GM18520 (cell line): Measurements from ENCODE around the gene SEMA7A.

Source experiments
- ATAC-seq: cut with Tn5 transposase; IDR thresholded peaks from one replicate; pipeline ENCODE4 v1.9.1; 2021; ENCODE audit not compliant: unreplicated experiment

Gene SEMA7A

DNA sequence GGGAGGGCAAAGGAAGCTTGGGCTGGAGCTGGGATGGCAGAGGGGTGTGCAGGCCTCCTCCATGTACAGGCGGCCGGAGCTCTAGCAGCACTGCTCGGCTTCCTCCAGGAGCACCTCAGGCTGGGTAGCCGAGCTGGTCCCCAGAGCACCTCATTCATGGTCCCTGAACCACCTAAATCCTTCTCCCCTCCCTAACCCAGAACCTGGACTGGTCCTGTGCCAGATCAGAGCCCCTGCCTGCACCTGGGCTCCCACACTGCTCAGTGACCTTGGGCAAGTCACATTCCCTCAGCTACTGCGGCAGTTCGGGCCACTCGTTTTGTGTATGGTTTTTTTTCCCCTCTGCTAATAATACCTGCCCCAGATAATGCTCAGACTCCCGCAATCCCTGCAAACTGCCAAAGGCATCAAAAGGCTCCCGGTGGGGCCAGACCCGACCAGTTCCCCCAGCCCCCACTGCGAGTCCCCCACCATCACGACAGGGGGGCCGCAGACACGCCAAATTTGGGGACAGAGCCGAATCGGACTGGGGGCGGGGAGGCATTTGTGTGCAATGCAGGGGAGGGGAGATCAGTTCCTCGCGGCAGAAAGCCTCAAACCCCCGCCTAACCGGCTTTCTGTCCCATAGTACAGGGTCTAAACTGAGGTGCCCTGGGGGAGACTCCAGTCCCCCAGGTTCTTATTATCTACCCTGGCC is 1.3 kb downstream of the SEMA7A start:
- no peak for ATAC-seq

DNA sequence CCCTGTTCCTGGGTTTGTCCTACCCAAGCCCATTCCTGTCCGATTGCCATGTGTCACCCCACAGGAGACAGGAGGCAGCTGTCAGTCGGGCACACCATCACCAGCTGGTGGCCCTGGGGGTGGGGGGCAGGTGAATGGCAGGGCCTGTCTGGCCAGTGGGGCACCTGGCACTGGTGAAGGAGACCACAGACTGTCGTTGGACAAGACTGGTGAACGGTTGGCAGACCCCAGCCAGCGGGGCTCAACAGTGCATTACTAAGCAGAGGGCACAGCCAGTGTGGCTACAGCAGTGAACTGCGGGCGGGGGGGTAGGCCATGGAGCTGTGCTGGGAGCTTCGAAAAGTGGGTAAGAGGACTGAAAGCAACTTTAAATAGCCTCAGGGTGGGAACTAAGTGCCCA is 2.1 kb downstream of the SEMA7A start:
- ATAC-seq = no peak

GRCh38 chr15:74431116-74431515 is 2.6 kb downstream of the SEMA7A start:
- no peak for ATAC-seq

DNA sequence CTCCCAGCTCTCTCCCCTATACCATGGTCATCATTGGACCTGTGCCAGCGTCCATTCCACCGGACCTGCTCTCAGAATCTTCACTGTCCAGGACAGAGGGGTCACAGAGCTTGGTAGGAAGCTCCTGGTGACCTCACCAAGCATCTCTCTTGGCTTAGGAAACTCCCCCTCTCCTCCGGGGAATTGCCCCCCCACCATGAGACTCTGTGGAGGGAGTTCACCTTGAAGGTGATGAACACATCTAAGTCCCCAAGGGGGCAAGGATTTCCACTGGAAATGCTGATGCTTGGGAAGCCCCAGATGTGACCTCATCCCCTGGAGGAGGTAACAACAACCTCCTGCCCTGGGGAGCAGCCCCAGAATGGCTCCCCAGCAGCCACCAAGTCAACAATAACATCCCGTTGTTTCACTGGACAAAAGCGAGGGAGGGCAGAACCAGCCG is 3.2 kb downstream of the SEMA7A start:
- no peak for ATAC-seq

DNA sequence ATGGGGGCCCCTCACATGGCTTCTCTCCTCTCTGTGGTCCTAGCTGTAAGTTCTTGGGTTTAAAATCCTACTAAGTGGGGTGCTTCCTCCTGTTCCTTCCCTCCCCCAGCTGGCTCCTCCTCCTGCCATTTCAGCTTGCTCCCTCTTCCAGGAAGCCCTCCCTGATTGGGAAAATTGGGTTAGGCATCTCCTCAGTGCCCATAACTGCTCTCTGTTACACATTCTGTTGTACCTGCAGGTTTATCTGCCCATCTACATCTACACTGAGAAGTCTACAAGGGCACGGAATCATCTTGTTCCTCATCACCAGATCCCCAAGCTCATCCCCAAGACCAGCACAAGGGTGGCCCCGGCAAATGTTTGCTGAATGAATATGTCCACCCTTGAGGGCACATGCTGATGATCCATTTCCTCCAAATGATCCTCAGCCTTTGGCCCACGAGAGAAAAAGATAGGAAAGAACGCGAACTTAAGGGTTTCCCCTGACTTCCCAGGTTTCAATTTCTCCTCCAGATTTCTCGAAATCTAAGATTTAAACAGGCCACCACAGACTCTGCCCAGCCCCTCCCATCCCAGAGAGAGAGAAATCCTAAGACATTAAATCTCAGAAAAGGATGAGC is 3.9 kb downstream of the SEMA7A start:
- no peak for ATAC-seq

- ATAC-seq = no peak
Observed at GRCh38 chr15:74428970-74429780, 4.6 kb downstream of the SEMA7A start.

- ATAC-seq = no peak
Observed at GRCh38 chr15:74428442-74428787, 5.3 kb downstream of the SEMA7A start.

DNA sequence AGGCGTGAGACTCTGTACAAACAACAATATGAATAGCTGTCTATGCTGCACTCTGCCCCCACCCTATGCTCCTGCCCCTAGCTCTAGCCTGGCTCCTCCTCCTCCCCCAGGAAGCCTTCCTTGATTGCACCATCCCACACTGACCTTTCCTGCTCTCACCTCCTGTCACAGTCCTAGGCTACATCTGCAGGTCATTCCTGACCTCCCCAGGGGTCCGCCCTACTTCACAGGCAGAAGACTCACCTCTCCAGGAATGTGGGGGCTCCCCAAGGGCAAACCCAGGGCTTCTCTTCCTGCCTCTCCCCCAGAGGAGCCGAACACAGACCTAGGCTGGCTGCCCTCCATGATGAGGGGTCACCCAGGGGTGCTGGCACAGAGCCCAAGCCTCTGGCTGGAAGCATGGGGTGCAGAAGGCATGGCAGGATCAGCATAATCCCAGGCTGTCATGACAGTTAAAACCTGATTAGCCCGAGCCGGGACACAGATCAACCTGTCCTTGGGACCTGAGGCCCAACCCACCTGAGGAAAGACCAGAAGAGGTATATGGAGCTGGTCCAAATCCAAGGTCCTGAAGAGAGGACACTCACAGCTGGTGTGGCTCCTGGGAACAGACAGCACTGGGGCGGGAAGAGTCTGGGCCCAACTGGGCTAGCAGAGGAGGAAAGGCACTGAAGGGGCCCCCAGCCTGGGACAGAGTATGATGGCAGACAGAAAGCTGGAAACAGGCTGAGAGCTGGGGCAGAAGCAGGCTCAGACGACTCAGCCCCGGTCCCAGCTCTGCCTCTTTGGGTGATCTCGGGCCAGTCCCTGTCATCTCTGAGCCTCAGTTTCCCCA is 5.9 kb downstream of the SEMA7A start:
- no peak for ATAC-seq

DNA sequence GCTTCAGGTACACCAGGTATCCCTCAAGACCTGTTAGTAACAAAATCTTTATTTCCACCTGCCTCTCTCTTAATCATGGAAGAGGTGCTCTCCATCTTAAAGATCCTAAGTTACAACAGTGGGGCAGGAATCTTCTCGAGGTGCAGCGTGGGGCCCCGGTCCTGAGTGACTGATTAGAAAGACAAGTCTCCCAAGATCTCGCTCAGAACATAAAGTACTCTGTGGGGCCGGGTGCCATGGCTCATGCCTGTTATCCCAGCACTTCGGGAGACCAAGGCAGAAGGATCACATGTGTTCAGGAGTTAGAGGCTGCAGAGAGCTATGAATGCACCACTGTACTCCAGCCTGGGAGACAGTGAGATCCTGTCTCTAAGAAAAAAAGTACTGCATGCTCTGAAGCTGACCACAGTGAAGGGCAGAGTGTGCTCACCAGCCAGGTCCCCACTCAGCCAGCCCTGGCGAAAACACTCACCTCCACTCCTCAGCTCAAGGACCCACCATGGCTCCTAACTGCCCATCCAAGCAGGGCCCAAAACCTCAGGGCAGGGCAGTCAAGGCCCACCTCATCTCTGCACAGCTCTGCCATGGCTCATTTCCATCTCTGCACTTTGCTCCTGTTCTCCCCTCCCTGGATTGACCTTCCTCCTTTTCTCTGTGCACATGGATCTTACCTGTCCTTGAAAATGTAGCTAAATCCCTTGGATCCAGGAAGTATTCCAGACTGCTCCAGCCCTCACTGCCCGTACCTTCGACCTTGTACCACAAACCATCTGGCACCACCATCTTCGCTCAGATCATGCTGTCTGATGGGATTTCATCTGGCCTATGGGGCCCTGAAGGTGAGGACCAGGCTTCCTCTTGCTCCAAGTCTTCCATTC is 7.1 kb downstream of the SEMA7A start:
- ATAC-seq = no peak

DNA sequence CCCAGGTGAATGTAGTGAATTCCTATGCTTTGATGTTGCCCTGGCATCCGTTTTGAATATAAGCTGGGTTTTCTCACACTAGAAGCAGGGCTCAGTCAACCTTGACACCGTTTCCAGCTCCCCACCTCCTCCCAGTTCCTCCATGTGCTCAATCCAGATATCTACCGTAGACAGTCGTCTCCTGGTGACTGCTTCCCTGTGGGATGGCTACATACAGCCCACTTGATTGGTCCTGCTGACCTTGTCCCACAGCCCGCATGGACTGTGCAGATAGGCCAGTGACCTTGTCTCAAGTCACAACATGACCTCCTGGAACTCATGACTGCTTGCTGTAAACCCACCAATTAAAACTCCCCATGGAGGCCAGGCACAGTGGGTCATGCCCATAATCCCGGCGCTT is 8.1 kb downstream of the SEMA7A start:
- no peak for ATAC-seq

GRCh38 chr15:74424901-74425528 is 8.7 kb downstream of the SEMA7A start:
- no peak for ATAC-seq

- ATAC-seq = no peak
Observed at GRCh38 chr15:74423431-74424257, 10.1 kb downstream of the SEMA7A start.

DNA sequence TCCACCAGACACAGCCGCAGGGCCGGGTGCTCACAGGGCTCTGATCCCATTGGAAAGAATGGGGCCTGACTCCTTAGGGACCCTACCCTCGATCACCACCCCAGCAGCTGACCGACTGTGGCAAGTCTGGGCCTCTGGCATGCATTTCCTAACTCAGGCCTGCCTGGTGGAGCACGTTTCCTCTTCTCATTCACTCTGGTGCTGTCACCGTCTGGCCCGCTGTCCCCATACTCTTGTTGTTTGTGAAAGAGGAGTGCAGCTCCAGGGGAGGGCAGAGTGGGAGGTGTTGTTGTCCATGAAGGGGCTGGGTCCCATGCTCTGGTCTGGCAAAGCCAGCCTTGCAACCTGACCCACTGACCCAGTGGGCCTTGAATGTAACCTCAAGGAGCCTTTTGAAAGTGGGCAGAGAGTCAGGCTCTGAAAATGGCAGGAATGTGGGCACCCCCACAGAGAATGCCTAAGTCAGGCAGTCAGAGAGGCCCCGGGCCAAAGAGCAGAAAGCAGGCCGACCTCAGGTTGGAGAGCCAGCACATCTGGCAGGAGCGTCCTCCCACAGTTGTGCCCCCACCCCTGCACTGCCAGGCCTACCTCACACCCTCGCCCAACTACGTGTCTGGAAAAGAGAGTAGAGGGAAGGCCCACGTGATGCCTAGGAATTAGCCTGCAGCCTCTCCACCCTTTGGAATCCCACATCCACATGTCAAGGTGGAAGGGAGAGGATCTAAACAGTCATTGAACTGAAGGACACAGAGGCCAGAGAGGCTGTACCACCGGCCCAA is 10.9 kb downstream of the SEMA7A start:
- no peak for ATAC-seq

DNA sequence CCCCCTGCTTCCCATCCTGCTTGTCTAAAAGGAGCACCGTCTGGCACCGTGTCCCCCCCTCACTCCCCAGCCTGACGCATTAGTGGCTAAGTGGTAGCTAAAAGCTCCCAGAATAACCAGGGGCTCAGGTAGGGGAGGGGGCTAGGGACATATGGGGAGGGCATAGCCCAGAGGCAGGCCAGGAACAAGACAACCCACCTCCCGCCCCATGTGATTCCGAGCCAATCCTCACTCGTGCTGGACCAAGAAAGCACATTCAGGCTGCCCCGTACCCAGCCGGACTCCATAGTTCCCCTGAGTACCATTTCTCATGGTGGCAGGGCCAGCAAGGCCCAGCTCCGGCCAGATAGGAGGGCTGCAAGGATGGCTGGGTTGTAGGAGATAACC is 11.5 kb downstream of the SEMA7A start:
- ATAC-seq = no peak

DNA sequence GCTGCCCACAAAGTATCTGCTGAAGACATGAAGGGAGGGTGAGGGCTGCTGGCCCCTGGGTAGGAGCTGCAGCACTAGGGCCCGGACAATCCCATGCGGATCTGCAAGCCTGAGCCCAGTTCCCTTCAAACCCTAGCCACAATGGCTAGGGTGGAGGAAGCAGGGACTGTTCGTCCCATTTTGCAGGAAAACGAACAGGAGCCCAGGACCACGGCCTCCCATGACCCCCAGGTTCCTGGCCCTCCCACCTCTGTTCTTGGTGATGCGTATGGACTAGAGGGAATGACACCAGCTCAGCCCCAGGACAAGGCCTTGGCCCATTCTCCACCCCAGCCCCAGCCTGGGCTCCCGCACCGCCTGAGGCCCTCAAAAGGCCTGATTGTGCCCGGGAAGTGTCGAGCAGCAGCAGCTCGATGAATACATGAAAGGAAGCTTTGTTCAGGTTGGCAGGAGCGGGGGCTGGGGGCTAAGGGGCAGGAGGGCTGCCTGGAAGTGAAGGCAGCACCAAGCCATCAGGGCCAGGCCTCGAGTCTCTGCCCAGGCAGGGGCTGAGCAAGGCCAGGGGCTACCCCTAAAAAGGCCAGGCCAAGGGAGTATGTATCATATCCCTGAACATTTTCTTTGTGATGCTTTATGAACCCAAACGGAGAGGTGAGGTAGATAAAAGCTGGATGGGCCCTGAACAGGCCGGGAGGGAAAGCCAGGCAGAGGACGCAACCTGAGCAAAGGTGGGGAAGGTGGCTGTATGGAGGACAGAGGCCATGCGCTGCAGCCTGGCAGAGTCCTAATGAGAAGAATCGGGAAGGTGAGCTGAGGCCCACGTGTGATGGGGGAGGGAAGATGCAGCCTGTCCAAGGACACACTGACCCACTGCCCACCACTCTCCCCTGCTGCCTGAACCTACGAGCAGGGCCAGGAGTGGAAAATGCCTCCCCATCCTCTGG is 12.2 kb downstream of the SEMA7A start:
- no peak for ATAC-seq

DNA sequence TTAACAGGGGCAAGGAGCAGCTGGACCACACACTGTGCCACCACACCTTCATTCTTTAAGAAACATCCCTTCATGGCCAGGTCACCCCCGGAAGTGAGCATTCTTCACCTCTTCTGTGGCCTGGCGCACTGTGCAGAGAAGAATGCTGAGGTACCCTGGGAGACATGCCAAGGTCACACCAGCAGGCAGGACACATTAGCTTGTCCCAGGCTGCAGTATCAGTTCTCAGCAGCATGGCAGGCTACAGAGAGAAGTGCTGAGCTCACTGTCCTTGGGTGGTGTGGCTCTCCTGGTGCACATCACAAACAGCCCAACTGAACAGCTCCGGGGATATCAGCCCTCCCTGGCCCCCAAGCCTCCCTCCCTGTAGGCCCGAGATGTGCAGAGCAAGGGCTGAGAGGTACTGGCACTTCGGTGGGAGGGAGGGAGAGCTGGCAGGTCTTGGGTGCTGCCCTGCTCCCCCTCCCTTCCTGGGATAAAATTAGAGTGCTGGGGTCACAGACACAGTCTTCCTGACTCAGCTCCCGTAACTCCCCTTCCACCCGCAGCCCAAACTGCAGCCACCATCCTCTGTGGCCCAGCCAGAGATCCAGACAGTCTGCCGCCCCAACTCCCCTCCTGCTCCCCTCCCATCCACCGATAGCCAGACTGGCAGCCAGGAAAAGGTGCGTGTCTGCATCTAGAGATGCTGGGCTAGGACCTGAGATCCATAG is 13.4 kb downstream of the SEMA7A start:
- no peak for ATAC-seq
